ENCODE results near the gene RDH16.

Gene RDH16

GRCh38 chr12:56998316-56998715 lies 40.9 kb upstream of the RDH16 start:
- Histone ChIP-seq H3K9ac (no peak overlapping the region), H3K4me3 (ENCODE audit: low read depth, low read length) (no peak overlapping the region), H3K27ac (no peak overlapping the region), H3K4me1 (peaks cover 20% of the 10 kb centered on the region), H3K9me3 (ENCODE audit: control insufficient read depth, low read length) (no peaks in the 10 kb centered on the region), H3K27me3 (ENCODE audit: control insufficient read depth, insufficient read depth, low read length) (no peaks in the 10 kb centered on the region), H3K36me3 (ENCODE audit: control insufficient read depth, insufficient read depth, low read length) (no peaks in the 10 kb centered on the region), H2AFZ (no peak overlapping the region), H3K4me2 (ENCODE audit: low read length) (no peak overlapping the region), H3K79me2 (no peaks in the 10 kb centered on the region)
- no peak for TF ChIP-seq CTCF (IDR thresholded peaks at IDR 0.05)

GRCh38 chr12:56996793-56997545 lies 39.6 kb upstream of the RDH16 start:
- Histone ChIP-seq H3K9me3 (ENCODE audit: control insufficient read depth, low read length) (no peaks in the 10 kb centered on the region), H3K4me2 (ENCODE audit: low read length) (no peak overlapping the region), H3K79me2 (no peaks in the 10 kb centered on the region), H3K9ac (no peak overlapping the region), H3K27me3 (ENCODE audit: control insufficient read depth, insufficient read depth, low read length) (no peaks in the 10 kb centered on the region), H3K27ac (no peak overlapping the region), H3K4me3 (ENCODE audit: low read depth, low read length) (no peak overlapping the region), H3K4me1 (peaks cover 15% of the 10 kb centered on the region), H2AFZ (no peak overlapping the region), H3K36me3 (ENCODE audit: control insufficient read depth, insufficient read depth, low read length) (no peaks in the 10 kb centered on the region)
- TF ChIP-seq CTCF (IDR thresholded peaks at IDR 0.05): no peak

- Histone ChIP-seq H3K4me1 (peaks cover 13% of the 10 kb centered on the region), H3K27me3 (ENCODE audit: control insufficient read depth, insufficient read depth, low read length) (no peaks in the 10 kb centered on the region), H2AFZ (no peak overlapping the region), H3K36me3 (ENCODE audit: control insufficient read depth, insufficient read depth, low read length) (no peaks in the 10 kb centered on the region), H3K27ac (no peak overlapping the region), H3K9me3 (ENCODE audit: control insufficient read depth, low read length) (no peaks in the 10 kb centered on the region), H3K4me2 (ENCODE audit: low read length) (no peak overlapping the region), H3K4me3 (ENCODE audit: low read depth, low read length) (no peak overlapping the region), H3K79me2 (no peaks in the 10 kb centered on the region), H3K9ac (no peak overlapping the region)
- no peak for TF ChIP-seq CTCF (IDR thresholded peaks at IDR 0.05)
These were observed 38.6 kb upstream of the RDH16 start for GRCh38 chr12:56995930-56996496.

GRCh38 chr12:56995201-56995929 lies 38.0 kb upstream of the RDH16 start:
- Histone ChIP-seq H3K9ac (no peak overlapping the region), H3K79me2 (no peaks in the 10 kb centered on the region), H3K9me3 (ENCODE audit: control insufficient read depth, low read length) (no peaks in the 10 kb centered on the region), H3K4me2 (ENCODE audit: low read length) (no peak overlapping the region), H3K4me1 (peaks cover 13% of the 10 kb centered on the region), H3K4me3 (ENCODE audit: low read depth, low read length) (no peak overlapping the region), H3K36me3 (ENCODE audit: control insufficient read depth, insufficient read depth, low read length) (no peaks in the 10 kb centered on the region), H2AFZ (no peak overlapping the region), H3K27me3 (ENCODE audit: control insufficient read depth, insufficient read depth, low read length) (no peaks in the 10 kb centered on the region), H3K27ac (no peak overlapping the region)
- no peak for TF ChIP-seq CTCF (IDR thresholded peaks at IDR 0.05)
